ENCODE results near the gene ITPK1. TPM values are rescaled to one million over a fixed set of nuclear protein-coding genes. Genes with fewer than 3 reads are reported as not detected.
"Not testable (repeated sequence)": the region's sequence is repeated elsewhere in the genome, so short reads cannot be mapped to it uniquely, and the experiment has no call there.

Gene ITPK1
- total RNA-seq, 1 donor from 2014 or later: 112 TPM

- TF ChIP-seq, protein P1, sequence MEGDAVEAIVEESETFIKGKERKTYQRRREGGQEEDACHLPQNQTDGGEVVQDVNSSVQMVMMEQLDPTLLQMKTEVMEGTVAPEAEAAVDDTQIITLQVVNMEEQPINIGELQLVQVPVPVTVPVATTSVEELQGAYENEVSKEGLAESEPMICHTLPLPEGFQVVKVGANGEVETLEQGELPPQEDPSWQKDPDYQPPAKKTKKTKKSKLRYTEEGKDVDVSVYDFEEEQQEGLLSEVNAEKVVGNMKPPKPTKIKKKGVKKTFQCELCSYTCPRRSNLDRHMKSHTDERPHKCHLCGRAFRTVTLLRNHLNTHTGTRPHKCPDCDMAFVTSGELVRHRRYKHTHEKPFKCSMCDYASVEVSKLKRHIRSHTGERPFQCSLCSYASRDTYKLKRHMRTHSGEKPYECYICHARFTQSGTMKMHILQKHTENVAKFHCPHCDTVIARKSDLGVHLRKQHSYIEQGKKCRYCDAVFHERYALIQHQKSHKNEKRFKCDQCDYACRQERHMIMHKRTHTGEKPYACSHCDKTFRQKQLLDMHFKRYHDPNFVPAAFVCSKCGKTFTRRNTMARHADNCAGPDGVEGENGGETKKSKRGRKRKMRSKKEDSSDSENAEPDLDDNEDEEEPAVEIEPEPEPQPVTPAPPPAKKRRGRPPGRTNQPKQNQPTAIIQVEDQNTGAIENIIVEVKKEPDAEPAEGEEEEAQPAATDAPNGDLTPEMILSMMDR (IDR thresholded peaks at IDR 0.05; ENCODE audit: borderline replicate concordance): no peak
- H3K27ac ChIP-seq (replicated peaks): peak overlapping the region; percentile 99
- no peak for DNase-seq
- intact Hi-C loops (cut with micrococcal nuclease): no loop called here
- H3K4me3 ChIP-seq: peak overlapping the region; percentile 75
- H3K9me3 ChIP-seq (replicated peaks): no peaks in the 10 kb centered on the region
- H3K4me1 ChIP-seq: peaks cover 61% of the 10 kb centered on the region
- H3K27me3 ChIP-seq (ENCODE audit: low read depth): no peaks in the 10 kb centered on the region
- no peaks in the 10 kb centered on the region for H3K36me3 ChIP-seq
These were observed 1.5 kb downstream of the ITPK1 start for GRCh38 chr14:93114068-93114710.

DNA sequence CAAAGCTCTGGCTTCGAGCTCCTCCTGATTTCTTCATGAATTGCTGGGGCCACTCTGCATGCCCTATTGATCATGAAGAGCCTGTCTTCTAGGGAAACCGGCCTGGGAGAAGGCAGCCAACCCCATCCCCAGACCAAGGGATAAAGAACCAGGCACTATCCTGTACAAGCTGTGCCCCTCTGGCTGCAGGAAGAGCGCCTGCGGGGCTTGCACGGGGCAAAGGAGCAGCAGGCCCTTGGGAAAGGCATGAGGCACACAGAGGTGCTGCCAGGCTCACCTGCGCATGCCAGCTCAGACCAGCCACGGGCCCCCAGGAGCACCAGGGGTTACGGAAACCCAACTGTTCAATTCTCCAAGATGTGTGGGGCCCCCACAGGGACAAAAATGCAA, 2.1 kb downstream of the ITPK1 start:
- TF ChIP-seq, protein P1 (IDR thresholded peaks at IDR 0.05; ENCODE audit: borderline replicate concordance): no peak
- Histone ChIP-seq H3K36me3 (no peaks in the 10 kb centered on the region), H3K27ac (replicated peaks) (peak overlapping the region; percentile 99), H3K27me3 (ENCODE audit: low read depth) (no peaks in the 10 kb centered on the region), H3K4me1 (peaks cover 65% of the 10 kb centered on the region), H3K4me3 (peak overlapping the region; percentile 75), H3K9me3 (replicated peaks) (no peaks in the 10 kb centered on the region)
- DNase-seq: no peak
- intact Hi-C loops (cut with micrococcal nuclease): no loop called here

DNA sequence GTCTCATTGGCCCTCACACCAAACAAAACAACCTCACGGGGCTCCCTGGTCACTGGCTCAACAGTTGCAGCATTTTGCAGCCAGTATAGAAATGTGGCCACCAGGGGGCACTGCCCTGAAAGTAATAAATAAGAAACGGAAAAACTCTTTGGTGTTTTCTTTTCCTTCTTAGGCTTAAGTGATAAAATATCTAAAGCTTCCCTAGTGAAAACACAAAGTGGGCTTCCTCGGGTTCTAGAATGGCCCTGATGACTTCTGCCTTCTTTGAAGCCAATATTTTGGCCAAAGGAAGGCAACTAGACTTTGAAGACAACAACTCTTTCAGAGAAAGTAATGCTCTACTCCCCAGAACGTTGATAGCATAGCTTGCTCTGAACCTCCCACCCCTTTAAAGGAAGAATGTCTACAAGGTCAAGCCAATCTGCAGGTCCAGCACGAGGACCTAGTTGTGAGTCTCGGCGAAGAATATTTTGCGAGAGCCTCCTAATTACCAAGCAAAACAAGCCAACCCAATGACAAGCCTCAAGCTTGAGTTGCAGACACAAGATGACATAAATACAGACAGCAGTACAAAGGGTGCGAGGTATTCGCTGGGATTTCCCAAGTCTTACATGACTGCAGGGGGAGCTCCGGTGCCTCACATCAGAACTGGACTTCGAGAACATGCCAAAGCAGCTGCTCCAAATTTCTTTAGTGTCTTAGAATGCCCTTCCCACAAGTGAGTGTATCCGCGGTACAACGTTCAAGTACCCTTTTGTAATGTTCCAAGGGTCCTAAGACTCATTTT, 2.6 kb downstream of the ITPK1 start:
- Histone ChIP-seq H3K9me3 (replicated peaks) (no peaks in the 10 kb centered on the region), H3K27ac (replicated peaks) (peak overlapping the region; percentile 99), H3K4me3 (peak overlapping the region; percentile 75), H3K27me3 (ENCODE audit: low read depth) (no peaks in the 10 kb centered on the region), H3K36me3 (no peaks in the 10 kb centered on the region), H3K4me1 (peaks cover 71% of the 10 kb centered on the region)
- TF ChIP-seq, protein P1 (IDR thresholded peaks at IDR 0.05; ENCODE audit: borderline replicate concordance): peak; percentile 85
- DNase-seq: peak; percentile 77
- intact Hi-C loops (cut with micrococcal nuclease): no loop called here

DNA sequence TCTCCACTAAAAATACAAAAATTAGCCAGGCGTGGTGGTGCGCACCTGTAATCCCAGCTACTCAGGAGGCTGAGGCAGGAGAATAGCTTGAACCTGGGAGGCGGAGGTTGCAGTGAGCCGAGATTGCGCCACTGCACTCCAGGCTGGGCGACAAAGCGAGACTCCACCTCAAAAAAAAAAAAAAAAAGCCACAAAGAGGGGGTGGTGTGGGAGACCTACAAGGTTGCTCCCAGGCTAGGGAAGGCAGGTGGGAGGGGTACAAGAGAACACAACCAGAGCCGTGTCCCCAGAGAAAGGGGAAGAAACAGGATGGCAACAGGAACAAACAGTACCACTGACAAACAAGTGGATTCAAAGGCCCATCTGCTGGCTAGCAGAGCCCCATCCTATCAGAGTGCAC, 4.2 kb downstream of the ITPK1 start:
- H3K4me3 ChIP-seq; H3K36me3 ChIP-seq; intact Hi-C loops (cut with micrococcal nuclease); H3K27me3 ChIP-seq (ENCODE audit: low read depth); DNase-seq; H3K27ac ChIP-seq (replicated peaks); H3K9me3 ChIP-seq (replicated peaks): not testable (repeated sequence)
- peaks cover 83% of the 10 kb centered on the region for H3K4me1 ChIP-seq

- intact Hi-C loops (cut with micrococcal nuclease): no loop called here
- no peak overlapping the region for H3K27ac ChIP-seq (replicated peaks)
- H3K4me1 ChIP-seq: peaks cover 83% of the 10 kb centered on the region
- TF ChIP-seq, protein P1 (IDR thresholded peaks at IDR 0.05; ENCODE audit: borderline replicate concordance): no peak
- no peaks in the 10 kb centered on the region for H3K36me3 ChIP-seq
- H3K4me3 ChIP-seq: no peak overlapping the region
- H3K9me3 ChIP-seq (replicated peaks): no peaks in the 10 kb centered on the region
- no peak for DNase-seq
- no peaks in the 10 kb centered on the region for H3K27me3 ChIP-seq (ENCODE audit: low read depth)
These were observed 4.8 kb downstream of the ITPK1 start for GRCh38 chr14:93110856-93111419.
